ENCODE data around the gene SCN9A. TPM values are rescaled to one million over a fixed set of nuclear protein-coding genes. Genes with fewer than 3 reads are reported as not detected.

SCN9A gene
- total and polyA plus RNA-seq, 2 donors from 2014 or later = 0.99 to 5.3 TPM

- Histone ChIP-seq H3K4me1 (ENCODE audit: control insufficient read depth in 2 of 3, insufficient read depth in 2 of 3, low read depth in 1 of 3, low read length in 3 of 3) (no peaks in the 10 kb centered on the region), H3K9ac (ENCODE audit: low read length in 3 of 3) (no peak overlapping the region), H3K27me3 (ENCODE audit: control insufficient read depth, insufficient read depth, low read length) (no peaks in the 10 kb centered on the region), H3K27ac (ENCODE audit: low read depth in 2 of 2, low read length in 2 of 2) (no peak overlapping the region), H3K9me3 (ENCODE audit: control insufficient read depth in 2 of 3, insufficient read depth in 1 of 3, low read length in 3 of 3) (no peaks in the 10 kb centered on the region), H3K4me3 (ENCODE audit: low read length in 3 of 3) (no peak overlapping the region), H3K36me3 (ENCODE audit: control insufficient read depth in 2 of 3, insufficient read depth in 3 of 3, low read length in 3 of 3) (no peaks in the 10 kb centered on the region)
- TF ChIP-seq CTCF (IDR thresholded peaks at IDR 0.05; ENCODE audit: borderline replicate concordance, extremely low read depth, insufficient read depth) = no peak
- intact Hi-C loops (cut with DNase I) = no loop called here
- FAIRE-seq = no peak
- DNase-seq = no peak
Observed at GRCh38 chr2:166148500-166149400, 227.0 kb downstream of the SCN9A start.

GRCh38 chr2:166147883-166148282, 227.9 kb downstream of the SCN9A start:
- DNase-seq (no peak), FAIRE-seq (no peak)
- no peaks in the 10 kb centered on the region for H3K4me1 ChIP-seq (ENCODE audit: control insufficient read depth in 2 of 3, insufficient read depth in 2 of 3, low read depth in 1 of 3, low read length in 3 of 3)
- no peak overlapping the region for H3K27ac ChIP-seq (ENCODE audit: low read depth in 2 of 2, low read length in 2 of 2)
- intact Hi-C loops (cut with DNase I) = no loop called here
- no peak overlapping the region for H3K4me3 ChIP-seq (ENCODE audit: low read length in 3 of 3)
- H3K9ac ChIP-seq (ENCODE audit: low read length in 3 of 3) = no peak overlapping the region
- H3K27me3 ChIP-seq (ENCODE audit: control insufficient read depth, insufficient read depth, low read length) = no peaks in the 10 kb centered on the region
- no peak for TF ChIP-seq CTCF (IDR thresholded peaks at IDR 0.05; ENCODE audit: borderline replicate concordance, extremely low read depth, insufficient read depth)
- no peaks in the 10 kb centered on the region for H3K9me3 ChIP-seq (ENCODE audit: control insufficient read depth in 2 of 3, insufficient read depth in 1 of 3, low read length in 3 of 3)
- no peaks in the 10 kb centered on the region for H3K36me3 ChIP-seq (ENCODE audit: control insufficient read depth in 2 of 3, insufficient read depth in 3 of 3, low read length in 3 of 3)

Other genes with a start within 250 kb of the SCN9A start
- gene SCN1A, start 247.9 kb downstream of the SCN9A start, total RNA-seq = not detected
- gene SCN1A, start 247.9 kb downstream of the SCN9A start, polyA plus RNA-seq (ENCODE audit: insufficient read depth, low read depth, low replicate concordance) = not detected
- gene SCN7A, start 118.3 kb upstream of the SCN9A start, total RNA-seq = 3.6 TPM
- 1.9 TPM for gene SCN7A, start 118.3 kb upstream of the SCN9A start, polyA plus RNA-seq (ENCODE audit: insufficient read depth, low read depth, low replicate concordance)